PC-9 (cell line): ENCODE results near the gene PEAK1. TPM values are rescaled to one million over a fixed set of nuclear protein-coding genes. Genes with fewer than 3 reads are reported as not detected.

Experiments used
- BruUV-seq: library from RNA; stranded (reverse); fragments of 400-500 nt; replicated peaks from 2 replicates; lab custom pipeline; 2021; lab: Mats Ljungman, UMichigan
- CTCF ChIA-PET: fragments of 300-600 bp; sonication (Branson Sonifier 250); formaldehyde crosslinking; loops from one replicate; lab custom pipeline; 2022; ENCODE audit warnings: antibody characterized with exemption; lab: Charles Lee
- POLR2A ChIA-PET: fragments of 300-600 bp; sonication (Branson Sonifier 250); formaldehyde crosslinking; loops from one replicate; lab custom pipeline; 2022; ENCODE audit warnings: antibody characterized with exemption; ENCODE audit not compliant: unreplicated experiment; lab: Charles Lee
- DNase-seq, 2 experiments: peaks; one replicate each; pipeline versions ENCODE4 v3.0.0 to v3.0.0-alpha.2; 2015 to 2022; ENCODE audit warnings: mixed read lengths in 1 of 2
- H2AFZ ChIP-seq: fragments of 200-600 bp; sonication (generic); 2 replicates; pipeline ENCODE4 v1.8.1; 2017; ENCODE audit warnings: antibody characterized with exemption
- H3F3A ChIP-seq: fragments of 200-600 bp; sonication (generic); 2 replicates; pipeline ENCODE4 v1.8.1; 2017; ENCODE audit warnings: antibody characterized with exemption, mild to moderate bottlenecking, low read depth; ENCODE audit not compliant: insufficient read depth
- H3K27ac ChIP-seq: fragments of 200-600 bp; sonication (generic); 2 replicates; pipeline ENCODE4 v1.6.1; 2016; ENCODE audit warnings: mixed run types
- H3K27me3 ChIP-seq: fragments of 200-600 bp; sonication (generic); 2 replicates; pipeline ENCODE4 v1.6.1; 2016; ENCODE audit warnings: low read depth, mixed run types; ENCODE audit not compliant: insufficient read depth
- H3K36me3 ChIP-seq: fragments of 200-600 bp; sonication (generic); 2 replicates; pipeline ENCODE4 v1.6.1; 2016; ENCODE audit warnings: low read depth, mixed run types
- H3K4me1 ChIP-seq: fragments of 200-600 bp; sonication (generic); replicated peaks from 2 replicates; pipeline ENCODE4 v1.6.1; 2016; ENCODE audit warnings: mixed run types; ENCODE audit not compliant: insufficient read depth
- H3K4me2 ChIP-seq: fragments of 200-600 bp; sonication (generic); 2 replicates; pipeline ENCODE4 v1.6.1; 2017; ENCODE audit warnings: mixed run types
- H3K4me3 ChIP-seq: fragments of 200-600 bp; sonication (generic); 2 replicates; pipeline ENCODE4 v1.6.1; 2016; ENCODE audit warnings: mixed run types
- H3K79me2 ChIP-seq: fragments of 200-600 bp; sonication (generic); 2 replicates; pipeline ENCODE4 v1.6.1; 2017; ENCODE audit warnings: low read depth, mixed run types
- H3K9me2 ChIP-seq: fragments of 200-600 bp; sonication (generic); 2 replicates; pipeline ENCODE4 v1.8.1; 2017; ENCODE audit warnings: mild to moderate bottlenecking; ENCODE audit not compliant: insufficient read depth
- H3K9me3 ChIP-seq: fragments of 200-600 bp; sonication (generic); 2 replicates; pipeline ENCODE4 v1.8.1; 2016; ENCODE audit warnings: low read depth; ENCODE audit not compliant: insufficient read depth
- H4K20me1 ChIP-seq: fragments of 200-600 bp; sonication (generic); 2 replicates; pipeline ENCODE4 v1.8.1; 2017; ENCODE audit not compliant: insufficient read depth
- CTCF ChIP-seq: fragments of 200-600 bp; sonication (generic); conservative IDR thresholded peaks from 2 replicates; pipeline ENCODE4 v1.6.1; 2017; ENCODE audit warnings: mixed run types, antibody characterized with exemption, mild to moderate bottlenecking, moderate library complexity
- EZH2 ChIP-seq: fragments of 200-600 bp; sonication (generic); IDR thresholded peaks from 2 replicates; pipeline ENCODE4 v1.8.0; 2017; ENCODE audit warnings: antibody characterized with exemption, low read depth
- intact Hi-C: fragments of 100-400 bp; cut with micrococcal nuclease; formaldehyde crosslinking; loops from one replicate; pipeline ENCODE4 v1.10.0; 2022; ENCODE audit not compliant: unreplicated experiment
- total RNA-seq: library from RNA; stranded (reverse); gene quantifications from 2 replicates; pipeline ENCODE4 v1.2.3, GENCODE V29; 2021

PEAK1 gene
- total RNA-seq, 1 experiment from 2014 or later, result 20.7 TPM

- no peaks in the 10 kb centered on the region for H3F3A ChIP-seq
- intact Hi-C loops, result no loop called here
- H3K9me3 ChIP-seq, result no peaks in the 10 kb centered on the region
- ChIA-PET CTCF (interaction anchor here (0.6 kb wide), 1 partner anchor 163 kb away, joined by 3 read pairs; no protein-coding TSS in a partner anchor), POLR2A (no interaction called here)
- no peaks in the 10 kb centered on the region; the same call in 1 of the 2 replicates for H3K36me3 ChIP-seq
- no peaks in the 10 kb centered on the region for H3K9me2 ChIP-seq
- no peak overlapping the region for H3K4me2 ChIP-seq
- no TSS peak for BruUV-seq
- no peak overlapping the region for H3K4me3 ChIP-seq
- TF ChIP-seq CTCF (no peak), EZH2 (no peak)
- H3K27ac ChIP-seq, result no peak overlapping the region
- no peaks in the 10 kb centered on the region for H3K27me3 ChIP-seq
- H3K79me2 ChIP-seq, result peaks cover 66% of the 10 kb centered on the region
- no peak for DNase-seq
- peaks cover 22% of the 10 kb centered on the region for H4K20me1 ChIP-seq
- peaks cover 13% of the 10 kb centered on the region for H3K4me1 ChIP-seq
- no peak overlapping the region for H2AFZ ChIP-seq
Observed at GRCh38 chr15:77426871-77427270, 7.0 kb upstream of the PEAK1 start.

- intact Hi-C loops, result no loop called here
- ChIA-PET POLR2A (no interaction called here), CTCF (no interaction called here)
- no peak overlapping the region for H3K4me3 ChIP-seq
- H3K4me1 ChIP-seq, result peaks cover 17% of the 10 kb centered on the region
- no peaks in the 10 kb centered on the region for H3K9me2 ChIP-seq
- H2AFZ ChIP-seq, result no peak overlapping the region
- H3K4me2 ChIP-seq, result no peak overlapping the region
- no TSS peak for BruUV-seq
- TF ChIP-seq CTCF, result no peak
- no peak for TF ChIP-seq EZH2
- no peak overlapping the region for H3K27ac ChIP-seq
- H4K20me1 ChIP-seq, result peaks cover 22% of the 10 kb centered on the region
- no peaks in the 10 kb centered on the region; the same call in 1 of the 2 replicates for H3K36me3 ChIP-seq
- H3K27me3 ChIP-seq, result no peaks in the 10 kb centered on the region
- DNase-seq, result no peak
- H3K79me2 ChIP-seq, result peaks cover 71% of the 10 kb centered on the region
- no peaks in the 10 kb centered on the region for H3K9me3 ChIP-seq
- no peaks in the 10 kb centered on the region for H3F3A ChIP-seq
Observed at GRCh38 chr15:77426377-77426776, 6.5 kb upstream of the PEAK1 start.

GRCh38 chr15:77425104-77425503 is 5.2 kb upstream of the PEAK1 start:
- DNase-seq, result no peak
- CTCF ChIA-PET, result no interaction called here
- Histone ChIP-seq H2AFZ (no peak overlapping the region), H4K20me1 (peaks cover 22% of the 10 kb centered on the region), H3K9me3 (no peaks in the 10 kb centered on the region), H3K4me1 (peaks cover 17% of the 10 kb centered on the region), H3K9me2 (no peaks in the 10 kb centered on the region), H3K27me3 (no peaks in the 10 kb centered on the region), H3K4me3 (no peak overlapping the region), H3K79me2 (peaks cover 76% of the 10 kb centered on the region), H3K36me3 (no peaks in the 10 kb centered on the region; the same call in 1 of the 2 replicates), H3K27ac (no peak overlapping the region), H3K4me2 (no peak overlapping the region), H3F3A (no peaks in the 10 kb centered on the region)
- TF ChIP-seq CTCF, result no peak
- no peak for TF ChIP-seq EZH2
- BruUV-seq, result no TSS peak
- POLR2A ChIA-PET, result no interaction called here
- intact Hi-C loops, result no loop called here
